HL-60/S4 treated with retinoic acid at 250 ng/mL for 4 days and 3 days (cell line): ENCODE measurements around the gene TBC1D30.

ENCODE experiments used
- in situ Hi-C: fragments of 300-500 bp; cut with MboI; formaldehyde crosslinking; loops from 2 replicates; pipeline ENCODE4 v1.7.0; 2022; ENCODE audit warnings: low sequenced_read_pairs

The TBC1D30 gene

GRCh38 chr12:64907097-64907496, 82.7 kb downstream of the TBC1D30 start:
- in situ Hi-C loops, result no loop called here

- in situ Hi-C loops, result no loop called here
Observed at GRCh38 chr12:64909124-64909523, 84.7 kb downstream of the TBC1D30 start.

- in situ Hi-C loops, result no loop called here
Observed at GRCh38 chr12:64911081-64911480, 86.6 kb downstream of the TBC1D30 start.

GRCh38 chr12:64911912-64912311, 87.5 kb downstream of the TBC1D30 start:
- in situ Hi-C loops, result no loop called here

GRCh38 chr12:64912516-64913255, 88.2 kb downstream of the TBC1D30 start:
- in situ Hi-C loops, result no loop called here

- in situ Hi-C loops, result no loop called here
Observed at GRCh38 chr12:64915242-64915641, 90.8 kb downstream of the TBC1D30 start.

GRCh38 chr12:64916411-64917261, 92.2 kb downstream of the TBC1D30 start:
- in situ Hi-C loops, result no loop called here

GRCh38 chr12:64918344-64918743, 93.9 kb downstream of the TBC1D30 start:
- in situ Hi-C loops, result no loop called here

GRCh38 chr12:64918801-64919200, 94.4 kb downstream of the TBC1D30 start:
- in situ Hi-C loops, result no loop called here

- in situ Hi-C loops, result no loop called here
Observed at GRCh38 chr12:64922853-64923252, 98.4 kb downstream of the TBC1D30 start.

GRCh38 chr12:64923536-64923935, 99.1 kb downstream of the TBC1D30 start:
- in situ Hi-C loops, result no loop called here
